Fibroblast of the aortic adventitia (primary cell): Measurements from ENCODE around the gene SMIM26. TPM values are rescaled to one million over a fixed set of nuclear protein-coding genes. Genes with fewer than 3 reads are reported as not detected.

Experiments
- DNase-seq: peaks from one replicate; pipeline ENCODE4 v3.0.0-alpha.2; 2010; ENCODE audit warnings: low read depth
- H3K4me3 ChIP-seq: 2 replicates; pipeline ENCODE4 v1.5.1; 2011; ENCODE audit warnings: low read depth, mild to moderate bottlenecking, control low read depth, low read length, moderate library complexity
- CTCF ChIP-seq: IDR thresholded peaks from 2 replicates; pipeline ENCODE4 v1.5.1; 2011; ENCODE audit warnings: mild to moderate bottlenecking, low read length, control low read depth, inconsistent platforms; ENCODE audit not compliant: insufficient read depth
- total RNA-seq: library from RNA; depleted of rRNA; stranded (reverse); fragments of >200 nt; gene quantifications from 2 replicates; pipeline ENCODE4 v1.2.3, GENCODE V29; 2012; ENCODE audit warnings: low replicate concordance

The SMIM26 gene
- total RNA-seq, 1 donor = 80.2 TPM

- no peak overlapping the region for H3K4me3 ChIP-seq
- DNase-seq = no peak
- no peak for TF ChIP-seq CTCF
Observed at GRCh38 chr20:18578581-18578980, 11.3 kb downstream of the SMIM26 start.

DNA sequence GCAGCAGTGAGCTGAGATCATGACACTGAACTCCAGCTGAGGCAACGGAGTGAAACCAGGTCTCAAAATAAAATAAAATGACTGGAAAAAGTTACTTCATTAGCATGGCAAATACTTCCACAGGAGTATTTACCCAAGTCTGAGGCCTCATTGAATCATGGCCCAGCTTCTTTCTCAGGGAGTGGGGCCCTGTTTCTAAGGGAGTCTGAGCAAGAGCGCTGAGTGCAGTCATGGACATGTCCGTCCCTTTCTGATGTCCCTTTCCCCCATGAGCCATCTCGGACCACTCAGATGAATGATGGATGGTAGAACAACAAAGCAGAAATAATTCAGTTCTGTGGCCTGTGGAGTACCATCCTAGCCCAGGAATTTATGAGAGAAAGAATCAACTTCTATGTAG lies 12.8 kb downstream of the SMIM26 start:
- H3K4me3 ChIP-seq = no peak overlapping the region
- DNase-seq = no peak
- TF ChIP-seq CTCF = no peak

- no peak overlapping the region for H3K4me3 ChIP-seq
- no peak for TF ChIP-seq CTCF
- peak; percentile 88 for DNase-seq
Observed at GRCh38 chr20:18585134-18585533, 17.9 kb downstream of the SMIM26 start.

DNA sequence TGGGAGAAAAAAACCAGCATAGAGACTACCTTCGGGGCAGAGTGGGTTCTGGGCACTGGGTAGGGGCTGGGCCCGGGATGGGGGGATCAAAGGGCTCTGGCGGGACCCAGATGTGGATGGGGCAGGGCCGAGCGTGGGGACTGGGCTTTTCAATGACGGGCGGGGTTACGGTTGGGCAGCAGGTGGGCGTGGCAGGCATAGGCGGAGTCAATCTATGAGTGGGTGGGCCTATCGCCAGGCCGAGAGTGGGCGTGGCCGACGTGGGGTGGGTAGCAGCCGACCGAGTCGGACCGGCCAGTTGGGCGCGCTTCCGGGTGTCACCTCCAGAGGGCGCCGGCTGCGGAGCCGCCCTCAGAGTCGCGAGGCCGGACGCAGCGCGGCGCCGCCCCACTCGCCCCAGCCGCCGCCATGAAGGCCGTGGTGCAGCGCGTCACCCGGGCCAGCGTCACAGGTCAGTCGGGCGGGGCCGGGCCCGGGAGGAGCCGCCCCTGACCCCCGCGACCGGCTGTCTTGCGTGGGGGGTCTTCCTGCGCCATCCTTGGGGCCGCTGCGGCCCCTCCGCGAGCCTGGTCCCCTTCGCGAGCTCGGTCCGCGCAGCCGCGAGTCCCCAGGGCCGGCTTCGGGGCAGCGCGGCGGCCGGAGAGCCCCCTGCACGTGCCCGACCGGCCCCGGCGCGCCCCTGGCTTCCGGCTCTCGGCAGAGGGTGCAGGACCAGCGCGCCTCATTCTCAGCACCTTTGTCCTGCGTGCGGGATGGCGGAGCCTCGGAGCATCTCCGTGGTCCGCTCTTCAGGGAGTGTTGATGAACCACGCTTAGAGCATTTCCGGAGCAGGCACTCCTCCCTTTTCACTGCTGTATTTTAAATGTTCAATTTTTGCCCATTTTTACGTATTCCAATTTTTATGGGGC lies 20.7 kb downstream of the SMIM26 start, which contains the start of gene DTD1:
Gene DTD1, plus strand, starts transcription at position 390 of the 909 bp plus-strand sequence. Its CDS starts 19 bp downstream, at position 409.
- peak; percentile 62 for TF ChIP-seq CTCF
- peak; percentile 88 for DNase-seq

DNA sequence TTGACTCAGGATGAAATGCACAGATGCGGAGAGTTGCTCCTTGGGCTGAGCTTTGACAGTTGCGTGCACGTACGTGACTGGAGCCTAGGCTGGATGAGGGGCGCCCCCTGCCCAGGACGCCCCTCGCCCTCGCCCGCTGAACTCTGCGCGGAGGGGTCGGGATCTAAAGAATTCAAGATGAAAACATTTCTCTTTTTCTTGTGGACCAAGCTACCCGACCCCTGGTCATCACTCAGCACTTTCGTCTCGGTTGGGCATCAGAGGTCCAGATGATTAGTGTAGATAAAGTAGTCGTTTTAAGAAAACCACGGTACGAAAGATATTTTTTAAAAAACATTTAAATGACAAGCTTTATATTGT lies 21.3 kb downstream of the SMIM26 start:
- no peak for TF ChIP-seq CTCF
- H3K4me3 ChIP-seq = peak overlapping the region; percentile 86
- no peak for DNase-seq

More for the DNA sequence above, 20.7 kb downstream of the SMIM26 start, which contains the start of gene DTD1:
- H3K4me3 ChIP-seq = peak within 1 kb of the TSS; percentile 86

- H3K4me3 ChIP-seq = no peak overlapping the region
- no peak for TF ChIP-seq CTCF
- DNase-seq = no peak
Observed at GRCh38 chr20:18589941-18590674, 22.9 kb downstream of the SMIM26 start.
